ENCODE data around the gene MYOG. TPM values are rescaled to one million over a fixed set of nuclear protein-coding genes. Genes with fewer than 3 reads are reported as not detected.

MYOG gene
- total RNA-seq, 2 donors from 2014 or later: not detected

GRCh38 chr1:203060115-203060514 is 25.7 kb downstream of the MYOG start:
- intact Hi-C loops (cut with DNase I): no loop called here
- Histone ChIP-seq H3K9me3 (no peaks in the 10 kb centered on the region), H3K4me3 (no peak overlapping the region), H3K27ac (no peak overlapping the region), H3K9ac (ENCODE audit: low read depth in 2 of 2, low read length in 2 of 2) (no peak overlapping the region), H3K27me3 (no peaks in the 10 kb centered on the region), H3K36me3 (no peaks in the 10 kb centered on the region), H3K4me1 (no peaks in the 10 kb centered on the region)
- no peak for DNase-seq
- no peak for TF ChIP-seq CTCF (IDR thresholded peaks at IDR 0.05)

GRCh38 chr1:203059485-203059884 is 26.3 kb downstream of the MYOG start:
- H3K4me3 ChIP-seq: no peak overlapping the region
- H3K27me3 ChIP-seq: no peaks in the 10 kb centered on the region
- H3K9ac ChIP-seq (ENCODE audit: low read depth in 2 of 2, low read length in 2 of 2): no peak overlapping the region
- no peaks in the 10 kb centered on the region for H3K36me3 ChIP-seq
- H3K4me1 ChIP-seq: no peaks in the 10 kb centered on the region
- no peak overlapping the region for H3K27ac ChIP-seq
- no peaks in the 10 kb centered on the region for H3K9me3 ChIP-seq
- DNase-seq: no peak
- no peak for TF ChIP-seq CTCF (IDR thresholded peaks at IDR 0.05)
- intact Hi-C loops (cut with DNase I): no loop called here

- no peaks in the 10 kb centered on the region for H3K27me3 ChIP-seq
- no peak overlapping the region for H3K27ac ChIP-seq
- no peaks in the 10 kb centered on the region for H3K9me3 ChIP-seq
- H3K4me3 ChIP-seq: no peak overlapping the region
- intact Hi-C loops (cut with DNase I): no loop called here
- H3K4me1 ChIP-seq: no peaks in the 10 kb centered on the region
- no peaks in the 10 kb centered on the region for H3K36me3 ChIP-seq
- H3K9ac ChIP-seq (ENCODE audit: low read depth in 2 of 2, low read length in 2 of 2): no peak overlapping the region
- no peak for TF ChIP-seq CTCF (IDR thresholded peaks at IDR 0.05)
- DNase-seq: no peak
These were observed 27.2 kb downstream of the MYOG start for GRCh38 chr1:203058676-203058935.

- no peak for TF ChIP-seq CTCF (IDR thresholded peaks at IDR 0.05)
- no peak for DNase-seq
- H3K9ac ChIP-seq (ENCODE audit: low read depth in 2 of 2, low read length in 2 of 2): no peak overlapping the region
- no peak overlapping the region for H3K4me3 ChIP-seq
- no peak overlapping the region for H3K27ac ChIP-seq
- no peaks in the 10 kb centered on the region for H3K27me3 ChIP-seq
- H3K4me1 ChIP-seq: no peaks in the 10 kb centered on the region
- H3K36me3 ChIP-seq: no peaks in the 10 kb centered on the region
- H3K9me3 ChIP-seq: no peaks in the 10 kb centered on the region
- intact Hi-C loops (cut with DNase I): no loop called here
These were observed 27.7 kb downstream of the MYOG start for GRCh38 chr1:203057911-203058675.

GRCh38 chr1:203056516-203056915 is 29.3 kb downstream of the MYOG start:
- Histone ChIP-seq H3K27ac (no peak overlapping the region), H3K9me3 (no peaks in the 10 kb centered on the region), H3K27me3 (no peaks in the 10 kb centered on the region), H3K4me1 (no peaks in the 10 kb centered on the region), H3K9ac (ENCODE audit: low read depth in 2 of 2, low read length in 2 of 2) (no peak overlapping the region), H3K4me3 (no peak overlapping the region), H3K36me3 (no peaks in the 10 kb centered on the region)
- no peak for DNase-seq
- no peak for TF ChIP-seq CTCF (IDR thresholded peaks at IDR 0.05)
- intact Hi-C loops (cut with DNase I): no loop called here
